Measurements from ENCODE around the gene RASL11B. TPM values are rescaled to one million over a fixed set of nuclear protein-coding genes. Genes with fewer than 3 reads are reported as not detected.

RASL11B gene
- total RNA-seq, 1 experiment from 2014 or later, result 30.0 TPM

DNA sequence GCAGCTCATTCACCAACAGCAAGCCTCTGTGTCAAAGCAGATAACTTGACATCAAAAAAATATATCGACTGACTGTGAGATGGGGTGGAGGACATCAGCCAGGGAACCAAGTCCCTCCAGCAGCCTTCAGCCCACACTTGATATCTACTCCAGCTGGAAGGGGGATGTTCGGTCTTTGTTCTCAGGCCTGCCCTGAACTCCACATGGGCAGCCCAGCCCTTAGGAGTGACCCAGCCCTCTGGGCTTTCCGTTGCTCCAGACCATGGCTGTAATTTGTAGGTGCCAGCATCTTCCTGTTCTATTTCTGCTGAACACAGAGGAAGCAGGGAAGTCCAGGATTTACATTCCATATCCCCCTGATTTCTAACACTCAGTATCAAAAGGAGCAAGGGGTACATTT, 17.4 kb downstream of the RASL11B start:
- no peak overlapping the region for H3K4me3 Mint-ChIP-seq
- WGBS (ENCODE audit: extremely low coverage, insufficient read length, low lambda C conversion rate), result no CpG with 5 or more reads among the region's 3 CpGs
- H3K4me1 Mint-ChIP-seq, result peaks cover 54 to 56% of the 10 kb centered on the region in 2 experiments

More for the DNA sequence above, 17.4 kb downstream of the RASL11B start:
- Mint-ChIP-seq H3K36me3 (ENCODE audit: insufficient read depth in 1 of 3, low read depth in 3 of 3) (peaks cover 0 to 11% (median 10%) of the 10 kb centered on the region in 3 experiments; a peak in 5 of 7 replicates), H3K27ac (no peak overlapping the region), H3K27me3 (ENCODE audit: low read depth) (peaks cover 8% of the 10 kb centered on the region), H3K9me3 (peaks cover 5 to 7% of the 10 kb centered on the region in 2 experiments)
- Histone ChIP-seq H2BK120ac (ENCODE audit: low read depth, low read length, poor library complexity, severe bottlenecking) (no peak overlapping the region), H3T11ph (ENCODE audit: low read length) (no peak overlapping the region), H3K23ac (ENCODE audit: insufficient read length, low read depth, low read length) (no peak overlapping the region), H3K4me2 (ENCODE audit: insufficient read depth, insufficient read length, low read length) (no peak overlapping the region), H3K18ac (ENCODE audit: insufficient read length, low read depth, low read length) (no peak overlapping the region), H4K20me1 (ENCODE audit: control insufficient read depth, insufficient read depth, insufficient read length) (no peaks in the 10 kb centered on the region), H3K79me2 (ENCODE audit: insufficient read depth, low read length) (no peaks in the 10 kb centered on the region), H4K8ac (replicated peaks; ENCODE audit: insufficient read length, low read depth, low read length) (no peak overlapping the region), H3K4ac (ENCODE audit: low read depth, low read length) (no peak overlapping the region), H4K5ac (ENCODE audit: insufficient read length, low read depth, low read length) (no peak overlapping the region), H2BK12ac (ENCODE audit: insufficient read length, low read depth, low read length) (no peak overlapping the region), H2AK5ac (ENCODE audit: insufficient read length, low read length) (no peak overlapping the region), H3K4me1 (ENCODE audit: insufficient read depth, low read length) (peaks cover 6% of the 10 kb centered on the region; the same call in 1 of the 2 replicates), H3K23me2 (ENCODE audit: insufficient read length, low read depth, low read length, poor library complexity, severe bottlenecking) (no peaks in the 10 kb centered on the region), H4K91ac (ENCODE audit: insufficient read length, low read depth, low read length) (no peak overlapping the region), H2BK15ac (ENCODE audit: low read depth, low read length) (no peak overlapping the region), H2AFZ (ENCODE audit: low read length) (no peak overlapping the region), H3K79me1 (ENCODE audit: insufficient read depth, low read depth, low read length, poor library complexity, severe bottlenecking) (no peaks in the 10 kb centered on the region), H3K27me3 (ENCODE audit: insufficient read depth, low read length) (no peaks in the 10 kb centered on the region), H3K9ac (ENCODE audit: extremely low read depth, insufficient read length, low read length) (no peak overlapping the region), H3K14ac (ENCODE audit: insufficient read depth, low read length) (no peak overlapping the region), H3K56ac (ENCODE audit: insufficient read length, low read depth, low read length) (no peak overlapping the region), H3K27ac (ENCODE audit: insufficient read length, low read depth, low read length) (no peak overlapping the region), H2BK5ac (ENCODE audit: insufficient read length, low read length) (no peak overlapping the region), H3K9me3 (ENCODE audit: control insufficient read depth, low read depth, low read length) (no peaks in the 10 kb centered on the region), H2BK20ac (ENCODE audit: low read depth, low read length, poor library complexity, severe bottlenecking) (no peak overlapping the region)
- no peak for DNase-seq
- TF ChIP-seq, protein P1, sequence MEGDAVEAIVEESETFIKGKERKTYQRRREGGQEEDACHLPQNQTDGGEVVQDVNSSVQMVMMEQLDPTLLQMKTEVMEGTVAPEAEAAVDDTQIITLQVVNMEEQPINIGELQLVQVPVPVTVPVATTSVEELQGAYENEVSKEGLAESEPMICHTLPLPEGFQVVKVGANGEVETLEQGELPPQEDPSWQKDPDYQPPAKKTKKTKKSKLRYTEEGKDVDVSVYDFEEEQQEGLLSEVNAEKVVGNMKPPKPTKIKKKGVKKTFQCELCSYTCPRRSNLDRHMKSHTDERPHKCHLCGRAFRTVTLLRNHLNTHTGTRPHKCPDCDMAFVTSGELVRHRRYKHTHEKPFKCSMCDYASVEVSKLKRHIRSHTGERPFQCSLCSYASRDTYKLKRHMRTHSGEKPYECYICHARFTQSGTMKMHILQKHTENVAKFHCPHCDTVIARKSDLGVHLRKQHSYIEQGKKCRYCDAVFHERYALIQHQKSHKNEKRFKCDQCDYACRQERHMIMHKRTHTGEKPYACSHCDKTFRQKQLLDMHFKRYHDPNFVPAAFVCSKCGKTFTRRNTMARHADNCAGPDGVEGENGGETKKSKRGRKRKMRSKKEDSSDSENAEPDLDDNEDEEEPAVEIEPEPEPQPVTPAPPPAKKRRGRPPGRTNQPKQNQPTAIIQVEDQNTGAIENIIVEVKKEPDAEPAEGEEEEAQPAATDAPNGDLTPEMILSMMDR (conservative IDR thresholded peaks at IDR 0.05), result no peak

Data from H9 (cell line).